ENCODE measurements around the gene CTR9. TPM values are rescaled to one million over a fixed set of nuclear protein-coding genes. Genes with fewer than 3 reads are reported as not detected.

Gene CTR9
- total and polyA plus RNA-seq, 9 of the 15 experiments (the other 6 are each of a cell fraction or from before 2014, with no cell fraction given): 25.4 to 79.3 (median 47.3) TPM

GRCh38 chr11:10742460-10743208 lies 8.4 kb upstream of the CTR9 start (continued):
- TF ChIP-seq RREB1 (CRISPR knock-in tag; IDR thresholded peaks at IDR 0.05) (no peak), ZNF695 (CRISPR knock-in tag; IDR thresholded peaks at IDR 0.05) (no peak), CBFA2T3 (IDR thresholded peaks at IDR 0.05) (peak; percentile 78), ZNF561 (CRISPR knock-in tag; conservative IDR thresholded peaks at IDR 0.05) (no peak), SUPT5H (IDR thresholded peaks at IDR 0.05) (no peak), ID3 (CRISPR knock-in tag; IDR thresholded peaks at IDR 0.05) (no peak), ID3 (tag; IDR thresholded peaks at IDR 0.05) (no peak), TGIF2 (CRISPR knock-in tag; IDR thresholded peaks at IDR 0.05) (no peak), USF2 (CRISPR knock-in tag; IDR thresholded peaks at IDR 0.05) (no peak), ZNF830 (CRISPR knock-in tag; IDR thresholded peaks at IDR 0.05) (no peak), ZNF134 (CRISPR knock-in tag; conservative IDR thresholded peaks at IDR 0.05) (no peak), VEZF1 (CRISPR knock-in tag; IDR thresholded peaks at IDR 0.05) (peak; percentile 40; the same call in 1 of the 2 replicates), NR2C1 (IDR thresholded peaks at IDR 0.05) (peak; percentile 58; the same call in 1 of the 2 replicates), NR2C1 (tag; IDR thresholded peaks at IDR 0.05) (peak; percentile 75), ZHX1 (conservative IDR thresholded peaks at IDR 0.05; ENCODE audit: low read length) (no peak), KLF10 (CRISPR knock-in tag; IDR thresholded peaks at IDR 0.05) (no peak), POU5F1 (IDR thresholded peaks at IDR 0.05; ENCODE audit: borderline replicate concordance, low read depth, low read length, partially characterized antibody) (no peak), HMG20B (CRISPR knock-in tag; IDR thresholded peaks at IDR 0.05) (no peak)
